ENCODE measurements around the gene AKIP1. TPM values are rescaled to one million over a fixed set of nuclear protein-coding genes. Genes with fewer than 3 reads are reported as not detected.

Gene AKIP1
- total RNA-seq, 2 donors from 2014 or later = 8.6 to 21.0 TPM

DNA sequence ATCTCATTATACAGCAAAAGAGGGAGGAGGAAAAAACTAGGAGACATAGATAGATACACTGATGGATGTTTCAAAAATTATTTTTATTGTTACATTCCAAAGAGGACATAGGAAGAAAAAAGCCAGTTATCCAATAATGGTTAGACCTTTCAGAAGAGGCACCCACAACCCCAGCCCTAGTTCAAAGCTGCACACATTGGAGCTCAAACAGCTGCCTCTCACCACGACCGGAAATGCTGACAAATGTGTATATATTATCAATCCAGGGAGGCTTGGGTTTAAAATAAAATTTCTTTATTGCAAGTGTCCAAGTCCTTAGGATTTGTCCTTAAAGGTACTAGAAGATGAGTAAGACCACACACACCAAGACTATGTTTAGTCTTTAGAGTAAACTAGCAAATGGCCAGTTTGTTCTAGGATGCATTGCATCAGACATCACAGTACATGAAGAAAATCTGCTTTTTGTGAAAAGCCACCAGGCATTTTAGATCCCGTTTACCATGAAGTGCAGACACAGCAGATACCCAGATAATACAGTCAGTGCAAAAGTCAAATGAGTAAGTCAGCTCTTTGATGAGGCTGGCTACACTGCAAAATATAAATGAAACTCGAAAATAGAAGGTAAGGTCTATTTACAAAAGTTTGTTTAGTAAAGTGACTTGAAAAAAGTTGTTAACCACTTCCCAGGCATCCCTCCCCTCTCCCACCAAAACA is 36.4 kb downstream of the AKIP1 start:
- no peak for TF ChIP-seq POLR2A (IDR thresholded peaks at IDR 0.05)
- TF ChIP-seq CTCF (IDR thresholded peaks at IDR 0.05) = no peak
- intact Hi-C loops (cut with DNase I) = no loop called here
- Histone ChIP-seq H3K4me1 (no peaks in the 10 kb centered on the region), H3K36me3 (replicated peaks in 1 of 2; ENCODE audit: insufficient read depth in 1 of 2, low read depth in 2 of 2) (peaks cover 0 to 3% of the 10 kb centered on the region in 2 donors), H3K27ac (no peak overlapping the region), H3K9me3 (no peaks in the 10 kb centered on the region), H3K27me3 (no peaks in the 10 kb centered on the region), H3K4me3 (no peak overlapping the region)
- DNase-seq (no peak), ATAC-seq (no peak)
- 73 to 89% methylated on average over 4 of the region's 4 CpGs for WGBS, 2 donors

DNA sequence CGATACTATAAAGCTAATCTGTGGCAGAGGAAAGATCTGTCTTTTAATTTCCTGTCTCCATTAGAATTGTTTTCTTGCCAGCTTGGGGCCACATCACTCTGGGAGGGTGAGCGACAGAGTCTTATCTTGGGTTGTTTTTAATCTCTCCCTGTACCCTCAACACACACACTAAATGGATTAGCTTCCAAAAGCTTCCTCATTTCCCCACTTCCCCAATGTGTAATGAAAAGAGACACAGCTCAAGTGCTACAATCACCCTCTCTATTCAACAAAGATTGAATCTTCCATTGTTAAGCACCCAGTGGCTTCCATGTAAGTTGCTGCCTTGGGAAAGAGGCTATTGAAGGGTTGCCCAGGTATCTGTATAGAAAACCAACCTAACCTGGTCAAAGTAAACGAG is 37.9 kb downstream of the AKIP1 start:
- no peak overlapping the region for H3K27ac ChIP-seq
- H3K4me1 ChIP-seq = no peaks in the 10 kb centered on the region
- 62 to 76% methylated on average over 3 of the region's 3 CpGs for WGBS, 2 donors
- H3K27me3 ChIP-seq = no peaks in the 10 kb centered on the region
- intact Hi-C loops (cut with DNase I) = no loop called here
- peaks cover 0 to 9% of the 10 kb centered on the region in 2 donors for H3K36me3 ChIP-seq (replicated peaks in 1 of 2; ENCODE audit: insufficient read depth in 1 of 2, low read depth in 2 of 2)
- DNase-seq (no peak), ATAC-seq (no peak)
- no peaks in the 10 kb centered on the region for H3K9me3 ChIP-seq
- H3K4me3 ChIP-seq = no peak overlapping the region
- TF ChIP-seq POLR2A (IDR thresholded peaks at IDR 0.05) (no peak), CTCF (IDR thresholded peaks at IDR 0.05) (no peak)

DNA sequence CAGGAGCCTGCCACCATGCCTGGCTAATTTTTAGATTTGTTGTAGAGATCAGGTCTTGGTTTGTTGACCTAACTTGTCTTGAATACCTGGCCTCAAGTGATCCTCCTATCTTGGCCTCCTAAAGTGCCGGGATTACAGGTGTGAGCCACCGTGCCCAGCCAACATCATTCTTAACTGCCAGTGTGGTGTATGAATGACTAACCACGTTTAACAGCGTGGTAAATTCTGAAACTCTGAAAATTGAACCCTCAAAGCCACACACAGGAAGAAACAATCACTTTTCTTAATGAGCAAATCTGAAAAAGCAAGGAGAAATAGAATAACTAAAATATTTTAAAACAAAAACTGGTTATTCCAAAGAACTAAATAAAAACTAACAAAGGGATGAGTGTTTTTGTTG is 45.9 kb downstream of the AKIP1 start:
- no peaks in the 10 kb centered on the region for H3K27me3 ChIP-seq
- H3K9me3 ChIP-seq = no peaks in the 10 kb centered on the region
- WGBS, 2 donors = 82 to 83% methylated on average over 4 of the region's 4 CpGs
- peaks cover 0 to 11% of the 10 kb centered on the region in 2 donors for H3K36me3 ChIP-seq (replicated peaks in 1 of 2; ENCODE audit: insufficient read depth in 1 of 2, low read depth in 2 of 2)
- DNase-seq = no peak
- TF ChIP-seq POLR2A (IDR thresholded peaks at IDR 0.05) (no peak), CTCF (IDR thresholded peaks at IDR 0.05) (no peak)
- H3K4me3 ChIP-seq = no peak overlapping the region
- no peak overlapping the region for H3K27ac ChIP-seq
- no peak for ATAC-seq
- H3K4me1 ChIP-seq = peaks cover 14% of the 10 kb centered on the region
- intact Hi-C loops (cut with DNase I) = no loop called here

DNA sequence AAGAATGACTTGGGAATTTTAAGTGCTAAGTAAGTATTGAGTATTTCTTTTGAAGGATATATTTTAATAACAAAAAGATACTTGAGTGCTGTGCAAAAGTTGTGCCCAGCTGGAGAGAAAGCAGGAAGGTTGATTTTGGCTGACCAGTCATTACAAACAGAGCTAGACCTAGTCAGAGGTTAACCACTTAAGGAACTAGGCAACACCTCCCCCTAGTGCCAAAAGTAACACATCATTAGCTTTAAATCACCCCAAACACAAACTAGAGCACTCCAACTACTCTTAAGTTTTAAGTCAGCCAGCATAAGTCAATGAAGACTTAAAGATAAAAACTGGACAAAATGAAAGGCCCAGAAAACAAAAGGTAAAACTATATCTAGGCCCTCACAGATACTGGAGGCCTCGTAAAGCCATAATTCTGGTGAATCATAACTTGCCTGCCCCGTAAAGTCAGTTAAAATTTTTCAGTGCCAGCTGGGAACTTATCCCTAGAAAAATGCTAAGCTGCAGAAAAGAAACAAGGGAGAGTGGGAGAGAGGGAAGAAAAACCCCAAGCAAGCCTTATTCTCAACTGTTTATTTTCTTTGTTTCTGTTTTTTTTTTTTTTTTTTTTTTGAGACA is 48.7 kb downstream of the AKIP1 start:
- 7 to 26% methylated on average over 2 of the region's 2 CpGs for WGBS, 2 donors
- Histone ChIP-seq H3K27ac (peak overlapping the region in 2 of 4 donors; percentile 11 to 21), H3K36me3 (replicated peaks in 1 of 2; ENCODE audit: insufficient read depth in 1 of 2, low read depth in 2 of 2) (peaks cover 0 to under 1% of the 10 kb centered on the region in 2 donors), H3K9me3 (no peaks in the 10 kb centered on the region), H3K4me1 (peaks cover 32% of the 10 kb centered on the region), H3K4me3 (no peak overlapping the region), H3K27me3 (no peaks in the 10 kb centered on the region)
- peak; percentile 17 to 74 (median 62) for TF ChIP-seq CTCF (IDR thresholded peaks at IDR 0.05)
- TF ChIP-seq POLR2A (IDR thresholded peaks at IDR 0.05) = no peak
- intact Hi-C loops (cut with DNase I) = no loop called here
- DNase-seq = peak; percentile 24 to 66 (median 36)
- no peak for ATAC-seq
